ENCODE results near the gene COL18A1. TPM values are rescaled to one million over a fixed set of nuclear protein-coding genes. Genes with fewer than 3 reads are reported as not detected.
"Not testable (repeated sequence)": the region's sequence is repeated elsewhere in the genome, so short reads cannot be mapped to it uniquely, and the experiment has no call there.

COL18A1 gene
- total and polyA plus RNA-seq, 4 donors, result 62.5 to 309 (median 95.0) TPM

DNA sequence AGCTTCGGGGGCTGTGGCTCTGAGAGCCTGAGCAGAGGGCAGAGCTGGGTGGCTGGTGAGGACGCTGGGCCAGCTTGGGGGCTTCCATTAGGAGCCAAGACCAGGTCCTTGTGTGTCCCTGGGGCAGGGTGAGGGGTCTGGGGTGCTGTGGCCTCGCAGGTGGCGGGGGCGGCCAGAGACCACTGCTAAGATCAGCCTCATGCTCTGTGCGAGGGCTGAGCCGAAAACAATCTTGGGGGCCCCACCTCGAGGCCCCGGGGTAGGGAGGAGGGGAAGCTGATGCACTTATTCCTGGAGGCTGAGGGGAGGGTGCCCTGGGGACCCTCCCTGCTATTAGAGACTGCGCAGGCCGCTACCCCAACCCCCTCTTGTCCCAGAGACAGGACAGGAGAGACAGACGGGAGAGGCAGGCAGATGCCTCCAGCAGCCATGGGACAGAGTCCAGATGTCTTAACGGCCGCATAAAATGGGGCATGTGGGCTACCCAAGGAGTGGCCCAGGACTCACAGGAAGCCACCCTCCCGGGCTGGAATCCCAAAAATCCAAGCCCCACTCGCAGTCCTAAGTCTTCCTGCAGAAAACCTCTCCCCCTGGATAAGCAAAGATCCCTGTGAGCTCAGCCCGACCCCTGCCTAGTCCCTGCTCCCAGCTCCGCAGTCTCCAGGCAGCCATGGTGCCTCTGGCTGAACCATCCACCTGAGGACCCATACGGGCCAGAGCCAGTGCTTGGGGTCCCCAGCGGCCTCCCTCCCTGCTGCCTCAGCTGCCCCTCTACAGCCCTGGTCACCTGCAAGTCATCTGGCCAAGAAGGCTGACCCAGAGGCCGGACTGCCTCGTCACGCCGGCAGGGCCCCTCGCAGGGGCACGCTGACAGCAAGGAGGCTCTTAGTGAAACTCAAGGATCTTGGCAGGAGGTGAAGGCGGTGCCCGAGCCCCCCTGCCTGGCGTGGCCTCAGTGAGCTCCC, 43.6 kb upstream of the COL18A1 start:
- Histone ChIP-seq H3K9me3 (ENCODE audit: control insufficient read depth, insufficient read depth, low read length) (no peaks in the 10 kb centered on the region), H3K4me3 (ENCODE audit: low read depth, low read length) (no peak overlapping the region), H3K36me3 (ENCODE audit: control insufficient read depth, insufficient read depth, low read length) (peaks cover 2% of the 10 kb centered on the region), H3K4me1 (ENCODE audit: control insufficient read depth, insufficient read depth, low read length) (peaks cover 56% of the 10 kb centered on the region), H3K27ac (ENCODE audit: low read depth, low read length) (no peak overlapping the region), H3K27me3 (ENCODE audit: control insufficient read depth, insufficient read depth, low read length) (no peaks in the 10 kb centered on the region)
- 70% methylated on average over 27 of the region's 29 CpGs for WGBS (ENCODE audit: insufficient coverage)
- no peak for DNase-seq (ENCODE audit: low read depth in 4 of 6, low spot score in 6 of 6)

DNA sequence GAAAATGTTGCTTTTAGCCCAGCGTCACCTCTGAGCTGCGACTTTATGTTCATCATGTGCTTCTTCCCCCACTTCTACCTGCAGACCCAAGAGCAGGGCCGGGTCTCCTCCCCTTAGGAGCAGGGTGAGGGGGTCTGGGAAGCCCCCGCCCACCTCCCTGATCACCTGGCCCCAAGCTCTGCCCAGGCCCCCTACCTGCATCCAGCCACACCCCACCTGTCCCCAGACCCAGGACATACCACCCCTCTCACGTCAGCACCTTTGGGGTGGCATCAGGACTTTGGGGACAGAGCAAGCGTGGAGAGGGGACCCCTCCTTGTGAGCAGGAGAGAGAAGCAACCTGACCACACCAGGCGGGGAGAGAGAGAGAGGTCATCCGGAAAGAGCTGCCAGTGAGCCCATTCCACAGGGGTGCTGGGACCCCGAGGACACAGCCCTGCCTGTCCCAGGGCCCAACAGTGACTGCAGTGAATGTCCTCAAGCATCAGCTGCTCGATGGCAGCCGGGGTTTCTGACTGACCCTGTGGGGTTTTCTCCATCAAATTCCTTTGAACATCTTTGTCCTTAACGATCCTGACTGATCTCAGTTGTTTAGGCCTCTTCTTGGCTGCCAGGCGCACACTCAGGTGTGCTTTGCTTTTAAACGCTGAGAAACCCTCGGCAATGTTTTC, 42.8 kb upstream of the COL18A1 start:
- no peaks in the 10 kb centered on the region for H3K27me3 ChIP-seq (ENCODE audit: control insufficient read depth, insufficient read depth, low read length)
- peaks cover 2% of the 10 kb centered on the region for H3K36me3 ChIP-seq (ENCODE audit: control insufficient read depth, insufficient read depth, low read length)
- H3K4me3 ChIP-seq (ENCODE audit: low read depth, low read length), result no peak overlapping the region
- DNase-seq (ENCODE audit: low read depth in 4 of 6, low spot score in 6 of 6), result no peak
- 74% methylated on average over 10 of the region's 15 CpGs for WGBS (ENCODE audit: insufficient coverage)
- peaks cover 62% of the 10 kb centered on the region for H3K4me1 ChIP-seq (ENCODE audit: control insufficient read depth, insufficient read depth, low read length)
- H3K9me3 ChIP-seq (ENCODE audit: control insufficient read depth, insufficient read depth, low read length), result no peaks in the 10 kb centered on the region
- no peak overlapping the region for H3K27ac ChIP-seq (ENCODE audit: low read depth, low read length)

DNA sequence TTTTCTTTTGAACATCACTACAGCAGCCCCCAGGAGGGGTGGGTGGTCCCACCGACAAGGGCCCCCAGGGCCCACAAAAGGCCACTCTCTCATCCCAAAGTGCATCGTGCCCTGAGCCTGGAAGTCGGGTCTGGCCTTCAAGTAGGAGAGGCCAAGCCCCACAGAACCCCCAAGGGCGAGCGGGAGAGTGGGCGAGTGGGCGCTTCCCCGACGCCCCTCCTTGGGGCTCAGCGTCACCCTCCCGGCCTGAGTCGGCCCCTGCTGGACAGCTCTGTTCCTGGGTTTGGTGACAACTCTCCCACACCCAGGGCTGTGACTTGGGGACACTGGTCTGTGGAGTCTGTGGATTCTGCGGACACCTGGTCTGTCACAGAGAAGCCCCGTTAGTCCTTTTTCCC, 42.2 kb upstream of the COL18A1 start:
- Histone ChIP-seq H3K36me3 (ENCODE audit: control insufficient read depth, insufficient read depth, low read length) (peaks cover 2% of the 10 kb centered on the region), H3K9me3 (ENCODE audit: control insufficient read depth, insufficient read depth, low read length) (no peaks in the 10 kb centered on the region), H3K27ac (ENCODE audit: low read depth, low read length) (no peak overlapping the region), H3K4me1 (ENCODE audit: control insufficient read depth, insufficient read depth, low read length) (peaks cover 62% of the 10 kb centered on the region), H3K27me3 (ENCODE audit: control insufficient read depth, insufficient read depth, low read length) (no peaks in the 10 kb centered on the region), H3K4me3 (ENCODE audit: low read depth, low read length) (no peak overlapping the region)
- DNase-seq (ENCODE audit: low read depth in 4 of 6, low spot score in 6 of 6), result no peak
- WGBS (ENCODE audit: insufficient coverage), result 92% methylated on average over 14 of the region's 14 CpGs

DNA sequence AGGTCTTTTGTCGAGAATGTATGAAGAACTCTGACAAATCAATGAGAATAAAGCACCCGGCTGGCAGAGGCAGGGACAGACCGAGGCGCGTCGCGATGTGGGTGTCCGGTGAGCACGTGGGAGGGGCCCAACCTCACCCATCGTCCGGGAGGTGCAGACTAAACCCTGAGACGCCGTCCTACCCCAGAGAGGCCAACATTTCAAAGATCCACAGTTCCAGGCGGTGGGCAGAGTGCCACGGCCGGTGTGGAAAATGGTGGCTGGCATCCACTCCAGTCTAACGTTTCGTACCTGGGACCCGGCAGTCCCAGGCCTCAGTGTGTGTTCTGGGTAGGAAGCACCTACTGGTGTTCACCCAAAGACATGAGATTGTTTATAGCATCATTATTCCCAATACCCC, 41.7 kb upstream of the COL18A1 start:
- 94% methylated on average over 4 of the region's 19 CpGs for WGBS (ENCODE audit: insufficient coverage)
- H3K4me3 ChIP-seq (ENCODE audit: low read depth, low read length); DNase-seq (ENCODE audit: low read depth in 4 of 6, low spot score in 6 of 6); H3K9me3 ChIP-seq (ENCODE audit: control insufficient read depth, insufficient read depth, low read length); H3K36me3 ChIP-seq (ENCODE audit: control insufficient read depth, insufficient read depth, low read length); H3K27me3 ChIP-seq (ENCODE audit: control insufficient read depth, insufficient read depth, low read length): not testable (repeated sequence)
- Histone ChIP-seq H3K4me1 (ENCODE audit: control insufficient read depth, insufficient read depth, low read length) (peaks cover 60% of the 10 kb centered on the region), H3K27ac (ENCODE audit: low read depth, low read length) (peak overlapping the region; percentile 72)

DNA sequence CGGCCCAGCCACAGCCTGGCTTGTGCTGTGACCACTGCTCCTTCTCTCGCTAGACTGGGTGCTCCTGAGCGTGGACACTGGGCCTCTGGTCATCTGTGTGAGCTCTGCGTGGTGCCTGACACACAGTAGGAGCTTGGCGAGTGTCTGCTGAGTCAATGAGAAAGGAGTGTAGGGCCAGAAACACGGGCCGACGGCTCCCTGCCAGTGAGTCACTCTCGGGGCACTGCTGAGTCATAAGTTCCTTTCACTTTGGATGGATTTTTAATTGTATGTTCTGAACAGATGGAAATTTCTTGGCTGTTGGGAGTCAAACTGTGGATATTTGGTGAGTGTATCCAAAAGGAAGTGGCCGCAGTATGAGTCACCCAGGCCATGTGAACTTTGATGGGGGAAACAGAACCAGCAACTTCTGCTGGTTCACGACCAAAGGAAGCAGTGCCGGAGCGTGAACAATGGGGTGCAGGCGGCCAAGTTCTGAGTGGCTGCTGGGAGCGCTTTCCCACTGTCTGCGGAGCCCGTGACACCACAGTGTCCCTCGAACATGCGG, 41.0 kb upstream of the COL18A1 start:
- H3K36me3 ChIP-seq (ENCODE audit: control insufficient read depth, insufficient read depth, low read length), result no peaks in the 10 kb centered on the region
- WGBS (ENCODE audit: insufficient coverage), result 45% methylated on average over 16 of the region's 19 CpGs
- DNase-seq (ENCODE audit: low read depth in 4 of 6, low spot score in 6 of 6), result peak in 1 of 6 donors; percentile 76
- H3K4me3 ChIP-seq (ENCODE audit: low read depth, low read length), result no peak overlapping the region
- H3K27me3 ChIP-seq (ENCODE audit: control insufficient read depth, insufficient read depth, low read length), result peaks cover 2% of the 10 kb centered on the region
- no peaks in the 10 kb centered on the region for H3K9me3 ChIP-seq (ENCODE audit: control insufficient read depth, insufficient read depth, low read length)
- peak overlapping the region; percentile 72 for H3K27ac ChIP-seq (ENCODE audit: low read depth, low read length)
- peaks cover 58% of the 10 kb centered on the region for H3K4me1 ChIP-seq (ENCODE audit: control insufficient read depth, insufficient read depth, low read length)

DNA sequence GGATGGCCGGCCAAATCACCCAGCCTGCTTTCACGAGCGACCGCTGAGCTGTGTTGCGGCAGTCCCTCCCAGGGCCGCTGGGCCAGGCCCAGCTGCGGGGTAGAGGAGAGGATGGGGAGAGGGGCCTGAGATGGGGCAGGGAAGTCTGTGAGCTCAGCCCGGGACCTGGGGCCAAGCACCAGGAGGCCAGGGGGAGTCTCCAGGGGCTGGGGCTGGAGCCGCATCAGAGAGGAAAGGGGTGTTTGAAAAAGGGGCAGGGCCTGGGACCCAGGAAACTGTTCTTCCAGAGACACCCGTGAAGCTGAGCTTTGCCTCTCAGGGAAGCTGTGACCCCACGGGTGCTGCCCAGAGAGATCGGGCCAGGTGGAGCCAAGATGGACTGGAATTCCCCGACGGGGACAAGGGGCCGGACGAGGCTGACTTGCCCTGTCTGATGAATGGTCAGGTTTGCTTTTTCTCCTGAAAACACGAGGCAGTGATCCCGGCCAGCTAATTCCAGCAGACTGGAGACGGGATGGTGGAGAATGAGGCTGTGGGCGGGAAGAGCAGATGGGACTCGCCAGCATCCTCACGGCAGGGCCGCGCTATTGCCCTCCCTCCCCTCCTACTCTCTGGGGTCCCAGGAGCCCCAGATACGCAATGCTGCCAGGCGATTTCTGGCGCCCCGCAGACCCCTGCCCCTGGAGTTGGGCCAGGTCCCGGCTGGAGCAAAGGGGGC, 40.3 kb upstream of the COL18A1 start:
- Histone ChIP-seq H3K27me3 (ENCODE audit: control insufficient read depth, insufficient read depth, low read length) (peaks cover 2% of the 10 kb centered on the region), H3K4me3 (ENCODE audit: low read depth, low read length) (no peak overlapping the region), H3K36me3 (ENCODE audit: control insufficient read depth, insufficient read depth, low read length) (no peaks in the 10 kb centered on the region), H3K27ac (ENCODE audit: low read depth, low read length) (peak overlapping the region; percentile 72), H3K4me1 (ENCODE audit: control insufficient read depth, insufficient read depth, low read length) (peaks cover 51% of the 10 kb centered on the region), H3K9me3 (ENCODE audit: control insufficient read depth, insufficient read depth, low read length) (no peaks in the 10 kb centered on the region)
- WGBS (ENCODE audit: insufficient coverage), result 51% methylated on average over 27 of the region's 29 CpGs
- DNase-seq (ENCODE audit: low read depth in 4 of 6, low spot score in 6 of 6), result peak in 1 of 6 donors; percentile 38

DNA sequence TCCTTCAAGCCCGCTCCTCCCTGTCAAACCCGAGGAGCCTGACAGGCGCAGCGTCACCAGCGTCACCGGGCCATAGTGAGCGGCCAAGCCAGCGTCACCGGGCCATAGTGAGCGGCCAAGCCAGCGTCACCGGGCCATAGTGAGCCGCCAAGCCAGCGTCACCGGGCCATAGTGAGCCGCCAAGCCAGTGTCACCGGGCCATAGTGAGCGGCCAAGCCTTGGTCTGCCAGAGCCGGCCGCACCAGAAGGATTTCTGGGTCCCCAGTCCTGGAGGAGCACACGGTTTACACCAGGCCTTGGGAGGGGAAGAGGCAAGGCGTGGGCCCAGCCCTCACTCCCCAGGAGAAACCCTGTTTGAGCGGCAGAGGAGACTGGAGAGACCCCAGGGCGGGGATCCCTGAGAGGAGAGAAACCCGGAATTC, 39.8 kb upstream of the COL18A1 start:
- H3K36me3 ChIP-seq (ENCODE audit: control insufficient read depth, insufficient read depth, low read length), result no peaks in the 10 kb centered on the region
- peak overlapping the region; percentile 72 for H3K27ac ChIP-seq (ENCODE audit: low read depth, low read length)
- no peak overlapping the region for H3K4me3 ChIP-seq (ENCODE audit: low read depth, low read length)
- peaks cover 2% of the 10 kb centered on the region for H3K27me3 ChIP-seq (ENCODE audit: control insufficient read depth, insufficient read depth, low read length)
- no peaks in the 10 kb centered on the region for H3K9me3 ChIP-seq (ENCODE audit: control insufficient read depth, insufficient read depth, low read length)
- DNase-seq (ENCODE audit: low read depth in 4 of 6, low spot score in 6 of 6), result no peak
- peaks cover 50% of the 10 kb centered on the region for H3K4me1 ChIP-seq (ENCODE audit: control insufficient read depth, insufficient read depth, low read length)
- 90% methylated on average over 25 of the region's 25 CpGs for WGBS (ENCODE audit: insufficient coverage)

DNA sequence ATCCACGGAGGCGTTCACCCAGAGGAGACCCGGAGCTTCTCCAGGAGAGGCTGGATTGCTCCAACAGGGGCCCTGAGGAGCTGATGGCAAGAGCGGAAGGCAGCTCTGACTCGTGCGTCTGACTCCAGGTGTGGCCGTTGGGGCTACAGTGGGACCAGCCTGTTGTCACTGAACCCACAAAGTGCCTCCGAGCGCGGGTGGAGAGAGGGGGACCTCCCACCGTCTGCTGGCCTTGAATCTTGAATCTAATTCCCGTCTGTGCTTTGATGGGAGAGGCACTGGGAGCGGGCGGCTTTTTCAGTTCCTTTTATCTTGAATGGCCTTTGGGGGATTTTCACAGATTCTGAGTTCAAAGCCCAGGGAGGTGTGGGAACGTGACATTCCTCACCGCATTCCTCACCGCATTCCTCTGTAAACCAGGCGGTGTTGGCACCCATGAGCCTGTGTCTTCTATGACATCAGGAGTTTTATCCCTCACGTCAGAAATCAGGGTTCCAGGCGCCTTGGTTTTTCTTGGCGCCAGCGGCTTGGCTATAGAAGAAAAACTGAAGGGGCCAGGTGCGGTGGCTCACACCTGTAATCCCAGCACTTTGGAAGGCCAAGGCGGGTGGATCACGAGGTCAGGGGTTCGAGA, 39.2 kb upstream of the COL18A1 start:
- H3K27ac ChIP-seq (ENCODE audit: low read depth, low read length), result peak overlapping the region; percentile 72
- H3K36me3 ChIP-seq (ENCODE audit: control insufficient read depth, insufficient read depth, low read length), result no peaks in the 10 kb centered on the region
- 78% methylated on average over 19 of the region's 26 CpGs for WGBS (ENCODE audit: insufficient coverage)
- no peak for DNase-seq (ENCODE audit: low read depth in 4 of 6, low spot score in 6 of 6)
- H3K9me3 ChIP-seq (ENCODE audit: control insufficient read depth, insufficient read depth, low read length), result no peaks in the 10 kb centered on the region
- peaks cover 2% of the 10 kb centered on the region for H3K27me3 ChIP-seq (ENCODE audit: control insufficient read depth, insufficient read depth, low read length)
- H3K4me1 ChIP-seq (ENCODE audit: control insufficient read depth, insufficient read depth, low read length), result peaks cover 50% of the 10 kb centered on the region
- H3K4me3 ChIP-seq (ENCODE audit: low read depth, low read length), result no peak overlapping the region

DNA sequence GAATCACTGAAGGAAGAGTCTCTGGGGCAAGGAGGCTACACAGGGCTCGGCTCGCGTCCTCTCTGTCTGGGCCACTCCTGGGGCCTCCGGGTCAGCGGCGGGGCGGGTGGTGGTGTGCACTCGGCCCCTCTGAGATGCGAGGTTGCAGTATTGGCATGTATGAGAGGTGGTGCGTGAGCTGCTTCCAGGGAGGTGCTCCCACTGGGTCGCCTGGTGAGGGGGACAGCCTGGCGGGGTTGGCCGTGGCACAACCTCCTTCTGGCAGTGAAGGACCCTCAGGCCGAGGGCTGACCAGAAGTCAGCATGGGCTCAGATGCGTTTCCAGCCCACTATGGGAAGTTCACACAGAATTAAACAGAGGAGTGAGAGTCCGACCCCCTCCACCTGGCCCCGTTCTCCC, 38.5 kb upstream of the COL18A1 start:
- H3K36me3 ChIP-seq (ENCODE audit: control insufficient read depth, insufficient read depth, low read length), result no peaks in the 10 kb centered on the region
- H3K27me3 ChIP-seq (ENCODE audit: control insufficient read depth, insufficient read depth, low read length), result peaks cover 2% of the 10 kb centered on the region
- no peak overlapping the region for H3K27ac ChIP-seq (ENCODE audit: low read depth, low read length)
- WGBS (ENCODE audit: insufficient coverage), result 98% methylated on average over 14 of the region's 17 CpGs
- no peak for DNase-seq (ENCODE audit: low read depth in 4 of 6, low spot score in 6 of 6)
- no peak overlapping the region for H3K4me3 ChIP-seq (ENCODE audit: low read depth, low read length)
- H3K9me3 ChIP-seq (ENCODE audit: control insufficient read depth, insufficient read depth, low read length), result no peaks in the 10 kb centered on the region
- peaks cover 44% of the 10 kb centered on the region for H3K4me1 ChIP-seq (ENCODE audit: control insufficient read depth, insufficient read depth, low read length)

Data from spinal cord (tissue), 10 donors.